CD4-positive, CD25-positive, alpha-beta regulatory T cell (primary cell): ENCODE data around the gene KLRC2. TPM values are rescaled to one million over a fixed set of nuclear protein-coding genes. Genes with fewer than 3 reads are reported as not detected.
"Not testable (repeated sequence)": the region's sequence is repeated elsewhere in the genome, so short reads cannot be mapped to it uniquely, and the experiment has no call there.

Experiments
- ATAC-seq, 2 donors: fragments of 150-1000 bp; cut with Tn5 transposase; one replicate each; pipeline ENCODE4 v1.10.0; 2021; ENCODE audit warnings: low read depth in 2 of 2, moderate number of reproducible peaks in 2 of 2, moderate library complexity in 1 of 2
- DNase-seq, 3 donors: peaks; one replicate each; pipeline versions ENCODE4 v3.0.0 to v3.0.0-alpha.2; 2012 to 2022; ENCODE audit warnings: mixed read lengths in 1 of 3
- H3K27ac ChIP-seq: one replicate; pipeline ENCODE4 v1.7.0; 2013; ENCODE audit warnings: mild to moderate bottlenecking, low read length; ENCODE audit not compliant: insufficient read depth, poor library complexity, severe bottlenecking
- H3K27me3 ChIP-seq: one replicate; pipeline ENCODE4 v1.7.0; 2013; ENCODE audit warnings: low read length; ENCODE audit not compliant: control insufficient read depth, insufficient read depth
- H3K36me3 ChIP-seq: one replicate; pipeline ENCODE4 v1.7.0; 2013; ENCODE audit warnings: mild to moderate bottlenecking, low read length, moderate library complexity; ENCODE audit not compliant: control insufficient read depth, insufficient read depth
- H3K4me1 ChIP-seq: 2 replicates; pipeline ENCODE4 v1.7.0; 2013; ENCODE audit warnings: mild to moderate bottlenecking, low read length; ENCODE audit not compliant: insufficient read depth, control insufficient read depth, poor library complexity, severe bottlenecking
- H3K4me3 ChIP-seq: one replicate; pipeline ENCODE4 v1.7.0; 2013; ENCODE audit warnings: low read depth, mild to moderate bottlenecking, low read length, moderate library complexity
- H3K9me3 ChIP-seq, 2 experiments: 1 replicate in 1 of 2; 2 replicates in 1 of 2; pipeline ENCODE4 v1.7.0; 2013; ENCODE audit warnings: low read length in 2 of 2, mild to moderate bottlenecking in 1 of 2, moderate library complexity in 1 of 2; ENCODE audit not compliant: control insufficient read depth in 2 of 2
- H3K27ac Mint-ChIP-seq, 3 donors: one replicate each; pipeline ENCODE4 v1.8.0; 2020 to 2022; ENCODE audit warnings: mild to moderate bottlenecking in 3 of 3, mixed read lengths in 3 of 3, moderate library complexity in 2 of 3
- H3K27me3 Mint-ChIP-seq: one replicate; pipeline ENCODE4 v1.8.0; 2022; ENCODE audit warnings: mild to moderate bottlenecking, mixed read lengths
- H3K36me3 Mint-ChIP-seq: one replicate; pipeline ENCODE4 v1.8.0; 2020; ENCODE audit warnings: mixed read lengths
- H3K4me1 Mint-ChIP-seq, 4 donors: one replicate each; pipeline ENCODE4 v1.8.0; 2020 to 2022; ENCODE audit warnings: mixed read lengths in 4 of 4, mild to moderate bottlenecking in 1 of 4
- H3K4me3 Mint-ChIP-seq, 4 donors: one replicate each; pipeline ENCODE4 v1.8.0; 2020 to 2022; ENCODE audit warnings: mild to moderate bottlenecking in 4 of 4, mixed read lengths in 4 of 4, moderate library complexity in 3 of 4
- H3K9me3 Mint-ChIP-seq, 7 donors: one replicate each; pipeline ENCODE4 v1.8.0; 2020 to 2022; ENCODE audit warnings: mixed read lengths in 7 of 7, mild to moderate bottlenecking in 3 of 7, moderate library complexity in 2 of 7
- polyA plus RNA-seq, 4 donors: library from polyadenylated mRNA; unstranded; fragments of 300-500 nt; fragmentation: Illumina TruSeq; gene quantifications; one replicate each; pipeline ENCODE4 v1.2.3, GENCODE V29; 2021
- total RNA-seq: library from RNA; stranded (reverse); gene quantifications from one replicate; pipeline ENCODE4 v1.2.3, GENCODE V29; 2022

Gene KLRC2
- total RNA-seq (not detected), polyA plus RNA-seq (not detected)

DNA sequence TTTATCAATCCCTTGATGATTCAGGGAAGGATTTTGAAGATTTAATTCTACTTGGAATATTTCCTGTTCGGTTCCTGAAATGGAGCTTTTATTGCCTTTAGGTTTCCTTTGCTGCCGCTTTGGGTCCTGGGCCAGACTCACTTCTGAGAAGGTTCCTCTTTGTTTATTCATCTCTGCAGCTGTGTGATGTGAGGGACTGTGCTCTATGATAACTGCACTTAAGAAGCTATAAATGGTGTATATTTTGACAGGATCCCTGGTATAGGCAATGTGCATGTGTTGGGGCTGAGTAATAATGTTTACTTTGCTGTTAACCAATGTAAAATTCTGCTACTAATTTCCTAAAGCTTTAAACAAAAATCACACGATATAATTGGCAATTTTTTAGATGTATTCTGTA, at the start of gene KLRC2:
TSS of gene KLRC2 (minus strand) at position 195 of the 400 bp plus-strand sequence. CDS start at position 171, 24 bp downstream.
- H3K4me1 Mint-ChIP-seq, H3K27me3 ChIP-seq, H3K27ac Mint-ChIP-seq, H3K36me3 Mint-ChIP-seq, H3K4me3 Mint-ChIP-seq, H3K4me1 ChIP-seq, H3K36me3 ChIP-seq, DNase-seq, H3K4me3 ChIP-seq, H3K9me3 Mint-ChIP-seq, ATAC-seq, H3K27me3 Mint-ChIP-seq, H3K27ac ChIP-seq, H3K9me3 ChIP-seq: not testable (repeated sequence)

DNA sequence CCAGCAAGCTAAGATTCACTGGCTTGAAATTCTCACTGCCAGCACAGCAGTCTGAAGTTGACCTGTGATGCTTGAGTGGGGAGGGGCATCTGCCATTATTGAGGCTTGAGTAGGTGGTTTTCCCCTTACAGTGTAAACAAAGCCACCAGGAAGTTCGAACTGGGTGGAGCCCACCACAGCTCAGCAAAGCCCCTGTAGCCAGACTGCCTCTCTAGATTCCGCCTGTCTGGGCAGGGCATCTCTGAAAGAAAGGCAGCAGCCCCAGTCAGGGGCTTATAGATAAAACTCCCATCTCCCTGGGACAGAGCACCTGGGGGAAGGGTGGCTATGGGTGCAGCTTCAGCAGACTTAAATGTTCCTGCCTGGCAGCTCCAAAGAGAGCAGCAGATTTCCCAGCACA, 46.1 kb upstream of the KLRC2 start:
- ATAC-seq, H3K9me3 Mint-ChIP-seq, H3K27ac ChIP-seq, H3K4me3 Mint-ChIP-seq, H3K27ac Mint-ChIP-seq, H3K4me1 Mint-ChIP-seq, H3K27me3 ChIP-seq, H3K36me3 ChIP-seq, H3K9me3 ChIP-seq, H3K4me1 ChIP-seq, H3K36me3 Mint-ChIP-seq, DNase-seq, H3K4me3 ChIP-seq: not testable (repeated sequence)
- H3K27me3 Mint-ChIP-seq, result peaks cover 21% of the 10 kb centered on the region

DNA sequence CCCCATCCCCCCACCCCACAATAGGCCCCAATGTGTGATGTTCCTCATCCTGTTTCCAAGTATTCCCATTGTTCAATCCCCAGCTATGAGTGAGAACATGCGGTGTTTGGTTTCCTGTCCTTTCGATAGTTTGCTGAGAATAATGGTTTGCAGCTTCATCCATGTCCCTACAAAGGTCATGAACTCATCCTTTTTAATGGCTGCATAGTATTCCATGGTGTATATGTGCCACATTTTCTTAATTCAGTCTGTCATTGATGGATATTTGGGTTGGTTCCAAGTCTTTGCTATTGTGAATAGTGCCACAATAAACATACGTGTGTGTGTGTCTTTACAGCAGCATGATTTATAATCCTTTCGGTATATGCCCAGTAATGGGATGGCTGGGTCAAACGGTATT, 37.0 kb upstream of the KLRC2 start:
- not testable (repeated sequence) for H3K9me3 ChIP-seq, ATAC-seq, H3K27ac Mint-ChIP-seq, H3K27ac ChIP-seq, H3K27me3 ChIP-seq, H3K27me3 Mint-ChIP-seq, H3K4me3 ChIP-seq, H3K9me3 Mint-ChIP-seq, H3K36me3 ChIP-seq, DNase-seq, H3K4me1 ChIP-seq, H3K4me1 Mint-ChIP-seq, H3K4me3 Mint-ChIP-seq, H3K36me3 Mint-ChIP-seq

DNA sequence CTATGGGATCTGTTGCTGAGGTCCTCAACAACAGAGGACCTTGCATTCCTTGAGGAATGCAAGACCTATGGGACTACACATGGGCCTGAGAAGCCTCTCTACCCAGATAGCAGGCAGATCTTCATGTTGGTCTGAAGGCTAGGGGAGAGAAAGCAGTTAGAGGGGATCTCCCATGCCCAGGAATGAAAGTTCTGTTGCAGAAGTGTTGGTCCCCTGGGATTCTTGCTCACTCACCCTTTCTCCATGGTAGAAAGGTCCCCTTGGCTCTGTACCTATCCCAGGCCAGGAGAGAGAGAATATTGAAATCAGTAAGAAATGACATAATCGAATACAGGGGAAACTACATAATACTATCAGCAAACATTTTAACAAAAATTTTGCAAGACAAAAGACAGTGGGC, 33.9 kb upstream of the KLRC2 start:
- Mint-ChIP-seq H3K27ac (no peak overlapping the region), H3K4me3 (no peak overlapping the region), H3K27me3 (peaks cover 14% of the 10 kb centered on the region), H3K9me3 (peaks cover 0 to 5% (median 2%) of the 10 kb centered on the region in 7 donors), H3K4me1 (no peaks in the 10 kb centered on the region), H3K36me3 (no peaks in the 10 kb centered on the region)
- H3K36me3 ChIP-seq, result no peaks in the 10 kb centered on the region
- DNase-seq, result no peak
- H3K9me3 ChIP-seq, result no peaks in the 10 kb centered on the region
- no peak for ATAC-seq
- H3K27ac ChIP-seq, result no peak overlapping the region
- H3K27me3 ChIP-seq, result no peaks in the 10 kb centered on the region
- no peaks in the 10 kb centered on the region for H3K4me1 ChIP-seq
- no peak overlapping the region for H3K4me3 ChIP-seq

DNA sequence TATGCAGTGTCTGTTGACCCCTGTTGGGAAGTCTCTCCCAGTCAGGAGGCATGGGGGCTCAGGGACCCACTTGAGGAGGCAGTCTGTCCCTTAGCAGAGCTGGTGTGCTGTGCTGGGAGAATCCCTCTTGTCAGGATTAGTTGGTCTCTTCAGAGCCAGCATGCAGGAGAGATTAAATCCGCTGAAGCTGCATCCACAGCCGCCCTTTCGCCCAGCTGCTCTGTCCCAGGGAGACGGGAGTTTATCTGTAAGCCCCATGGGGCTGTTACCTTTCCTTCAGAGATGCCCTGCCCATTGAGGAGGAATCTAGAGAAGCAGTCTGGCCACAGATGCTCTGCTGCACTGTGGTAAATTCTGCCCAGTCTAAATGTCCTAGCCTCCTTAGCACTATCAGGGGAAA, 30.5 kb upstream of the KLRC2 start:
- ATAC-seq, result no peak
- H3K36me3 Mint-ChIP-seq, result no peaks in the 10 kb centered on the region

DNA sequence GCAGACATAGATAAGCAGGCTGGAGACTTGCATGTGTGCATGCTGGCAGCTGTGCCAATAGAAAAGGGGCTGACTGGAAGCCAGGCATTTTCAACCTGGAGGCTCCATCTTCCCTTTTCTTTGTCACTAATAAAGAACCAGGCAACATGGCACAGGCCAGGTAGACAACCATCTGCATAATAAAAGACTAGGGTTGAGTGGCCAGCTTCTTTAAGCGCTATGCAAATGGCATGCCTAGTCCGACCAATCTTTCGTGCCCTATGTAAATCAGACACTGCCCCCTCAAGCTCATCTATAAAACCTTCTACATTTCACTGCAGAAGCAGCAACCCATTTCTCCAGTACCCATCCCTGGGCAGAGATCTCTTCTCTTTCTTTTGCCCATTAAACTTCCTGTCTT, 21.9 kb upstream of the KLRC2 start:
- DNase-seq, result no peak
- Histone ChIP-seq H3K27ac (no peak overlapping the region), H3K4me1 (no peaks in the 10 kb centered on the region), H3K27me3 (no peaks in the 10 kb centered on the region), H3K4me3 (no peak overlapping the region), H3K9me3 (peaks cover 0 to 9% of the 10 kb centered on the region in 2 experiments), H3K36me3 (no peaks in the 10 kb centered on the region)
- H3K27ac Mint-ChIP-seq, result peak overlapping the region in 1 of 3 donors; percentile 32
- peaks cover 5 to 28% (median 13%) of the 10 kb centered on the region in 7 donors for H3K9me3 Mint-ChIP-seq
- H3K4me1 Mint-ChIP-seq, result no peaks in the 10 kb centered on the region
- peaks cover 9% of the 10 kb centered on the region for H3K27me3 Mint-ChIP-seq
- ATAC-seq, result no peak
- H3K4me3 Mint-ChIP-seq, result no peak overlapping the region
- H3K36me3 Mint-ChIP-seq, result no peaks in the 10 kb centered on the region

More for the DNA sequence above, 30.5 kb upstream of the KLRC2 start:
- no peak overlapping the region for H3K4me3 ChIP-seq
- H3K27me3 ChIP-seq, result no peaks in the 10 kb centered on the region
- no peak for DNase-seq
- no peaks in the 10 kb centered on the region for H3K9me3 ChIP-seq
- H3K36me3 ChIP-seq, result no peaks in the 10 kb centered on the region
- Mint-ChIP-seq H3K27ac (no peak overlapping the region), H3K9me3 (peaks cover 0 to 7% (median 2%) of the 10 kb centered on the region in 7 donors), H3K4me3 (no peak overlapping the region), H3K27me3 (peaks cover 20% of the 10 kb centered on the region), H3K4me1 (no peaks in the 10 kb centered on the region)
- H3K4me1 ChIP-seq, result no peaks in the 10 kb centered on the region
- H3K27ac ChIP-seq, result no peak overlapping the region

DNA sequence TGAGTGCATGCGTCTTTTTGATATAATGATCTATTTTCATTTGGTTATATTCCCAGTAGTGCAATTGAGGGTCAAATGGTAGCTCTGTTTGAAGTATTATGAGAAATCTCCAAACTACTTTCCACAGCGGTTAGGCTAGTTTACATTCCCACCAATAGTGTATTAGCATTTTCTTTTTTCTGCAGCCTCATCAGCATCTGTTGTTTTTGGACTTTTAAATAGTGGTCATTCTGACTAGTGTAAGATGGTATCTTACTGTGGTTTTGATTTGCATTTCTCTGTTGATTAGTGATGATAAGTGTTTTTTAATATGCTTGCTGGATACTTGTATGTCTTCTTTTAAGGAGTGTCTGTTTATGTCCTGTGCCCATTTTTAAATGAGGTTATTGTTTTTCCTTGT, 21.0 kb upstream of the KLRC2 start:
- H3K4me3 Mint-ChIP-seq, result no peak overlapping the region
- H3K36me3 Mint-ChIP-seq, result no peaks in the 10 kb centered on the region
- no peaks in the 10 kb centered on the region for H3K36me3 ChIP-seq
- H3K4me1 ChIP-seq, result no peaks in the 10 kb centered on the region
- no peak overlapping the region for H3K4me3 ChIP-seq
- ATAC-seq (no peak), DNase-seq (no peak)
- H3K27me3 Mint-ChIP-seq, result peaks cover 7% of the 10 kb centered on the region
- no peak overlapping the region for H3K27ac ChIP-seq
- no peak overlapping the region for H3K27ac Mint-ChIP-seq
- H3K4me1 Mint-ChIP-seq, result no peaks in the 10 kb centered on the region
- peaks cover 2 to 28% (median 12%) of the 10 kb centered on the region in 7 donors for H3K9me3 Mint-ChIP-seq
- peaks cover 0 to 9% of the 10 kb centered on the region in 2 experiments for H3K9me3 ChIP-seq
- no peaks in the 10 kb centered on the region for H3K27me3 ChIP-seq

DNA sequence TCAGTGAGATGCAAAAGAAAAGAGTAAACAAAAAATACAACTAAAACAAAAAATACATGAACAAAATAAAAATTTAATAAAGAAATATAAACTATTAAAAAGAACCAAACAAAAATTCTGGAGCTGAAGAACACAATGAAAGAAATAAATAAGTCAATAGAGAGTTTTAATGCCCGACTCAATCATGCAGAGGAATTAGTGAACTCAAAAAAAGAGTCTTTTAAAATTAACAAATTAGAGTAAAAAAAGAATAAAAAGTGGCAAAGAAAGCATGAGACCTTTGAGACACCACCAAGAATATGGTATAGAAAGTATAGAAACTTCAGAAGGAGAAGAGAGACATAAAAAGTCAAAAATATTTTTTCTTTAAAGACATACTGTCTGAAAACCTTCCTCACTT, 20.0 kb upstream of the KLRC2 start:
- Mint-ChIP-seq H3K4me3 (no peak overlapping the region), H3K4me1 (no peaks in the 10 kb centered on the region), H3K9me3 (peaks cover 0 to 27% (median 12%) of the 10 kb centered on the region in 7 donors), H3K27ac (no peak overlapping the region), H3K36me3 (no peaks in the 10 kb centered on the region), H3K27me3 (peaks cover 9% of the 10 kb centered on the region)
- H3K27ac ChIP-seq, result no peak overlapping the region
- H3K9me3 ChIP-seq, result peaks cover 0 to 9% of the 10 kb centered on the region in 2 experiments
- H3K36me3 ChIP-seq, result no peaks in the 10 kb centered on the region
- H3K27me3 ChIP-seq, result no peaks in the 10 kb centered on the region
- no peaks in the 10 kb centered on the region for H3K4me1 ChIP-seq
- no peak overlapping the region for H3K4me3 ChIP-seq
- DNase-seq (no peak), ATAC-seq (no peak)
